ENCODE measurements around the gene TMEM140.

The TMEM140 gene

DNA sequence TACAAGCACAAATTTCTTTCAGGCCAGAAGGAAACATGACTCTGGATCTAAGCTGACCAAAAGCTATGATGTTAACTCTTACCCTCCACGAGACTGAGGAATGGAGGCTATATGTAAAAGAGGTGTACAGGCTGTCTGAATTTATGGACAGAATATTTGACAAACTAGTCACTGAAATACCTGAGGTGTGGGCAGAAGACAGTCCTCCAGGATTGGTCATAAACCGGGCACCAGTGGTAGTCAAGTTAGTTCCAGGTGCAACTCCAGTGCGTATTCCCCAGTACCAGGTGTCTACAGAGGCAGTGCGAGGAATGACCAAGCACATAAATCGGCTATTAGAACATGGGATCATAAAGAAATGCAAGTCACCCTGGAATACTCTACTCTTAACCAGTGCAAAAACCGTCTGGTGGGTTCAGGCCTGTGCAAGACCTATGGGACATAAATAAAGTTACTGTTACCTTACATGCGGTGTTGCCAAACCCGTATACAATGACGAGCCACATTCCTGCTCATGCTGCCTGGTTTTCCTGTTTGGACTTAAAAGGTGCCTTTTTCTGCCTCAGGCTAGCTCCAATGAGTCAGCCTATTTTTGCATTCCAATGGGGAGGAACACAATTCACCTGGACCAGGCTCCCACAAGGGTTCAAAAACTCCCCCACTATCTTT, 29.3 kb downstream of the TMEM140 start:
- DNase-seq: no peak

DNA sequence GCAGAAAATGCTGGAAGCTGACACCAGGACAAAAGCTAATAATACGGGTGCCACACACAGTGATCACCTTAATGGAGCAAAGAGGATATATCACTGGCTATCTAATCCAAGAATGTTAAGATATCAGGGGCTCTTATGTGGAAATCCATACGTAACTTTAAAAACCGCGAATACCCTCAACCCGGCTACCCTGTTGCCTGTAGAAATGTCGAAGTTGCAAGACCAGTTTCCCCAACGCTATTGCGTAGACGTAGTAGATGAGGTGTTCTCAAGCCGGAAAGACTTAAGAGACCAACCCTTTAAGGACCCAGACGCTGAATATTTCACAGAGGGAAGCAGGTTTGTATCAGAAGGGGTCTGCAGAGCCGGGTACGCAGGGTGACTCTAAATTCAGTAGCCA, 30.5 kb downstream of the TMEM140 start:
- no peak for DNase-seq

DNA sequence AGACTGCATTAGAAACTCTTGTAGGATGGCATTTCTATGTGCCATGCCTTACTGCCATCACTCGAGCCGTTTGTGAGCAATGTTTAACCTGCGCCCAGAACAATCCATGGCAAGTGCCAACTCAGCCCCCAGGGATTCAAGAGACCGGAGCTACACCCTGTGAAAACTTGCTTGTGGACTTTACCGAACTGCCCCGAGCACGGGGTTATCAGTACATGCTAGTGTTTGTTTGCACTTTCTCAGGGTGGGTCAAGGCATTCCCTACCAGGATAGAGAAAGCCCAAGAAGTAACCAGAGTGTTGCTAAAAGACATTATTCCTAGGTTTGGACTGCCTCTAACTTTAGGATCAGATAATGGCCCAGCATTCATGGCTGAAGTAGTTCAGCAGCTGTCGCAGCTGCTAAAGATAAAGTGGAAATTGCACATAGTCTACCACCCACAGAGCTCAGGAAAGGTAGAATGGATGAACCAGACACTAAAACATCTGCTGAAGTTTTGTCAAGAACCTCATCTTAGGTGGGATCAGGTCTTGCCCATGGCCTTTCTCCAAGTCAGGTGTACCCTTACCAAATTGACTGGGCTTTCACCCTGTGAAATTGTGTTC, 31.6 kb downstream of the TMEM140 start:
- no peak for DNase-seq

DNA sequence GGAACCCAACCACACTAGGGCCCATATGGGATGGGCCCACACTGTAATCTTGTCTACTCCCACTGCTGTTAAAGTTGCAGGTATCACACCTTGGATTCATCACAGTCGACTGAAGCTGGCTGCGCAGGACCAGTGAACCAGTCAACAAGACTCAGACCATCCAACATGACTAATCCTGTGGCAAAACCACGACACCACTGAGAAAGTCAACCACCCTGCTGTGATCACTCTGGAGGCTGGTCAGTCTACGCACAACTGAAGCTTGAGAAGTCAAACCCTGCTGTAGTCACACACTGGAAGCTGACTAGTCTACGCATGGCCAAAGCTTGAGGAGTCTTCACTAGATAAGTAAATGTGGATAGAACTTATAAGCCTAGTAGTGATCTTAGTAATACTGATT, 32.2 kb downstream of the TMEM140 start:
- DNase-seq: no peak

DNA sequence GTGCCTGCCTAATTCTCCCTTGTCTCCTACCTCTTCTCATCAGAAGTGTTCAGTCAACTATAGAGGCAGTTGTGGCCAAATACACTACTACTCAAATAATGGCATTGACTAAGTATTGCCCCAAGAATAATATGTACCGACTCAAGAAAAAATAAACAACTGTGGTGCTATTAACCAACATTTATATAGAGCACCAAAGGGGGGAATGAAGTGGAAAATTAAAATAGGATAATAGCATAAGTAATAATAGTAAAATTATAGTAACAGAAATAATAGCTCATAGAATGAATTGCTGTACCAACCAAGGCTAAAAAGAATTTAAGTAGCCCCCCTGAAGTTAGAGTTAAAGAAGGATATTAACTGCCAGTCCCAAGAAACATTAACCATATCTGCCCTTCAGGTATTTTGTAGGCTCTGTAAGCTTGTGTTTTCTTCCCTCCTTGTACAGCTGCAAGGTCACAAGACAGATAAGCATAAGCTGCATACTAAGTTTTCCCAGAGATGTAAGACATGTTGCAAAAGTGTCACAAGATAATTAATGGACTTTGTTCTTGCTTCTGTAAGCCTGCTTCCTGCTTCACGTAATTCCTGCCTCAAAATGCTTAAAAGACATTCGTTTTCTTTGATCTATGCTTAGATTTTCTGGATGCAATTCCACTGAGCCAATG, 33.5 kb downstream of the TMEM140 start:
- no peak for DNase-seq

DNA sequence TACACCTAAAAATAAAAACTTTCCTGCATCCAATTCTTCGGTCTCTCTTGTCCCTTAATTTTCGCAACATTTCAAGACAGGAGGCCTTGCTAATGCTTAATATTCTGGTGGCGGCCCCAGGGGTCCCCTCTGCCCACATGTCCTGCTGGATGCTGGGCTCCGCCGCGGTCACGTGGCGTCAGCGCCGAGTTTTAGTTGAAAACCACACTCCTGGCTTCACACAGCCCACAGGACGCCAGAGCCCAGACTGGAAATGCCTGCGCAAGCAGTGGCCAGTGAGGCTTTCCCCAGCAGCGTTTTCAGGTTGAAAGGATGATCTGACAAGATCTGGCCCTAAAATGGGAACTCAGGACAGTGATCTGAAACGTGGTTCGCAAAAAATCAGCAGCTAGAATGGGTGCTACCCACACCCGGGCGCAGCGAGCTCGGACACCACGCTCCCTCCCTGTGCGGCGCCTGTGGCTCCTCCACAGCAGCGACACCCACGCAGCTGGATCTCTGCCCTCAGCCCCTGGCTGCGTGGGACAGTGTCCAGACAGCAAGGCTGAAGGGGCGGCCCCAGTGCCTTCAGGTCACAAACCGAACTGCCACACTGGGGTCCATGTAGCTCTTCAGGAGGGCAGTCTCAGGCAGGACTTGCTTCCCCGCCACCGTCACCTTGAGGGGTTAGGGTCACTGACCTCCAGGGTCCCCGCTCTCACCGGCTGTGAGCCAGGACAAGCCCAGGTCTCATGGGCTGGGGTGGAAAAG, 34.2 kb downstream of the TMEM140 start:
- no peak for DNase-seq

DNA sequence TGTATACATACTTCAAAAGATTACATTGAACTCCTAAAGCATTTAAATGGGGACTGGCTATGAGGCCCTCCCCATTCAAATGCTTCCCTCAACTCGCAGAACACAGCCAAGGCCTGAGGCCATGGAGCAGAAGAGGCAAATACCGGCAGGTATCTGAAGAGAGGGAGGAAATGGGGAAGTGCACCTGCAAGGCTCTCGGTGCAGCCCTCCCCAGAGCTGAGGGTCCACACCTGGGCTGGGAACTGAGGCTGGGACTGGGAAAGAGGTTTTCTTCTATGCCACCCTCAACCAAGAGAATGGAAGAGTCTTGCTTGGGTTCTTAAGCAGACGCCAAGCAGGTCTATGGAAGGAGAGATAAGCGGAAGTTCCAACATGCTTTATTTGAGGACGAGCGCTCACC, 35.6 kb downstream of the TMEM140 start:
- DNase-seq: no peak

DNA sequence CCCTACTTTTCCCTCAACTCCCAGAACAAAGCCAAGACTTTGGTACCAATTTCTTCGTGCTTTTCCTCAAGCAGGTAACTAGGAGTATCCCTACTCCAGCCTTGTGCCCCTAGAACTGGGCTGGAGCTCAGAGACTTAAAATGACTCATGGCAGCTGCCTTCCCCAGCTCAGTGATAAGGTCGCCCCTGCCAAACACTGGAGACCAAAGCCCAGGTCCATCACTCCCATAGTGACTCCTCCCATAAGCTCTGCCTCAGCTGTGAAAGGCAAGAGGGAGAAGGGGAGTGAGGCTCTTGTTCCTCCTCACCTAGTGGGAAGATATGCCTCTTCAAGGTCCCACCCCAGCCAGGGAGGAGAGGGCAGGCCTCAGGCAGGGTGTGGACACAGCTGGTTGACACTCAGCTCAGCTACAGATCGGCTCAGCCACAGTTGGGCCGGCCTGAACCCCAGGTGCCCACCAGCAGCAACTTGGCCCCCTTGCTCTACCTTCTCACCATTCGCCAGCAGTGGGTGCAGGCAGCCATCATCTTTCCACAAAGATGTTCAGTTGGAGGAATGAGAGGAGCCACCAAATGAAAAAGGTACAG, 36.5 kb downstream of the TMEM140 start:
- no peak for DNase-seq

DNA sequence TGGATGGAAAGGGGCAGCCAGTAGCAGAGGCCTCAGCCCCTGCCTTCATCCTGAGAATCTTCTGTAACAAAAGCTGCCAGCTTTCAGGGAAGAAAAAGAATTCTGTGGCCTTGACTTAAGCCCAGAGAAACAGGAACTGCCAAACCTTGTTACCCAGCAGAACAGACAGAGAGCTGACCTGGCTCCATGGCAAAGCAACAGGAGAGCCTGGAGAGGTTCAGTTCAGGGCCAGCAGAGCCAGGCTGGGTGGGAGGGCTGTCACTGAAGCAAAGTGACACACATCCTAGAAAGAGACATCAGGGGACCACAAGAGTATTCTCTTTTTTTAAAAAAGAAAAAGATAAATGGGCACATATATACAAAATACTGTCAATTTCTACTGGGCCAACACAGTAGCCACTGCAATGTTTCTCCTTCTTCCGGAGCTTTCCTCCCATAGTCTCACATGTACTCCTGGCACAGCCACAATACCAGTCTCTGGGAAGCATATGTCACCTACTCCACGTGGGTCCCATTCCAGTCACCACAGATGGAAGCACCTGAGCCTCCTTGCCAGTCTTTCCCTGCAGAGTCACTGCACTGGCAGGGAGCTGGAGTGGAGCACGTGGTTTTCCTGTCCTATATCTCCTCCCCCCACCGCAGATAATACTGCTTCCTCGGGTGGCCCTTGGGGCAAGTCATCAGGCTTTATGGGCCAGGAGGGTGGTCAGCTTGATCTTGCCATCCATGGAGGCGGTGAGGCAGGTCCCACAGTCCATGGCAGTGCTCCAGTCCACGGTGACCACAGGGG, 37.8 kb downstream of the TMEM140 start:
- no peak for DNase-seq

DNA sequence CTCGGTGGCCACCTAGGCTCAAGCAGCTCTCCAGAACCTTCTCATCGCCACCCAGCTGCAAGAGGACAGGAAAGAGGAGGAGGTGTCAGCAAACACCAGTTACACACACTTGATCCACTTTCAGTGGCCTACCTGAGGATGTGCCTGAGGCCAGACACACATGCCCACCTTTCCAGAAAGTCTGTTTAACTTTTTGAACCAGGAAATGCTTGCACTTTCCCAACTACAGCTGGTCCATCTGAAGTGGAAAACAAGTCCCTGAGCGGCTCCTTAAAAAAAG, 38.3 kb downstream of the TMEM140 start:
- no peak for DNase-seq

DNA sequence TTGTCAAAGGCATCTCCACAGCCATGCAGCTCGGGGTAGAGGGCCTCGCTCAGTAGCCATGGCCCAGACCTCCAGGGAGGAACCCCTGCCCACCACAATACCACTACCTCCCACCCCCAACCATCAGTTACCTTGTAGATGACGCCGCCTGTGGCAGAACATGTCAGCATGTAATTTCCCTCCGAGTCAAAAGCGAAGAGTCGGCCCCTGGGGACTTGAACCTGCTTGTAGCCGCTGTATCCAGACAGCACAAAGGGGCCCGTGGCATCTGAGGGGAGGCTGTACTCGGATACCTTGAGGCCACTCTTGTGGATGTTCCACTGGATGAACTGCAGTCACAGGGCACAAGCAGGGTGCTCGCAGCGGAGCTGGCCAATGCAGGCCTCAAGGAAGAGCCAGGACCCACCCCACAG, 39.0 kb downstream of the TMEM140 start:
- no peak for DNase-seq

DNA sequence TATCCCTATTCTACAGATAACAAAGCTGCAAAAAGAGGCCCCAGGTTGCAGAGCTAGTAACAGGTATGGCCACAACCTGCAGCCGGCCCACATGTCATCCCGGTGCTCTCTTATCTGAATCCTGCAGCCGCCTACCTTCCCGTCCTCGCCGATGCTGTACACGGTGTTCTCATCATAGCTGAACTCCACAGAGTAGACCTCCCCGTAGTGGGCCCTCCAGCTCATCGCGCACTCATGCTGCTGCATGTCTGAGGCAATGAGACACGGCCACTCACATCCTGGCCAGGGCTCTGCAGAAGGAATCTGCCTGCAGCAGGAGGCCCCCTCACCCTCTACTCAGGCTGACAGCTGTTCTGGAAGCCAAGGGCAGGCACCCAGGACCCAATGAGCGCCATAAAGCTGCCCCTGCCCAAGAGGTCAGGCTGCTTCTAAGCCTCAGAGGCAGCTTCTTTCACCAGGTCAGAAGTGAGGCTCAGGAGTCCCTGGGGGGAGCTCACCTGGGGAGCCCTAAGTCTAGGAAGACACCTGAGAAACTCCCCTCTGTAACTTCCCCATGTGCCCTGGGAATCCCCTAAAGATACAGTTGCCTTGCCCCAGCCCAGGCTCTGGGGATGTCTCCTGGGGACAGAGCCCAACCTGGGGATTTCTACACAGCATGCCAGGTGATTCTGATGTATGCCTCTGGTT, 40.6 kb downstream of the TMEM140 start:
- no peak for DNase-seq

DNA sequence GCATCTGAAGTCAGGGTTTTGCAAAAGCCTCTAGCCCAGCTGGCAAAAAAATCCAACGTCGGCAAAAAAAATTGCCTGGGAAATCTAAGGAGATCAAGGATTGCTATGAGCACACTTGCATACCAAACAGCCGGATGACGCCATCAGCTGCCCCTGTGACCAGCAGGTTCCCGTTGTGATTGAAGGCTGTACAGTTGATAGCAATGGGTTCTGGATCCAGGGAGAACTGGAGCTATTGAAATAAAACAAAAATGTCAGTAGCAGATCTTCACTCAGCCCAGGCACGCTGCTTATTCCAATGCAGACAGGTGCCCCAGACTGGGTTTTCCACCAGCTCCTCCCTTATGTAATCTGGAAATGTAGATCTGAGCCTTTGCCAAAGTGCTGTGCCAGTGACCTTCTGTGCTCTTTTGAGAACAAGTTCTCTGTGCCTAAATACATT, 41.4 kb downstream of the TMEM140 start:
- no peak for DNase-seq

DNA sequence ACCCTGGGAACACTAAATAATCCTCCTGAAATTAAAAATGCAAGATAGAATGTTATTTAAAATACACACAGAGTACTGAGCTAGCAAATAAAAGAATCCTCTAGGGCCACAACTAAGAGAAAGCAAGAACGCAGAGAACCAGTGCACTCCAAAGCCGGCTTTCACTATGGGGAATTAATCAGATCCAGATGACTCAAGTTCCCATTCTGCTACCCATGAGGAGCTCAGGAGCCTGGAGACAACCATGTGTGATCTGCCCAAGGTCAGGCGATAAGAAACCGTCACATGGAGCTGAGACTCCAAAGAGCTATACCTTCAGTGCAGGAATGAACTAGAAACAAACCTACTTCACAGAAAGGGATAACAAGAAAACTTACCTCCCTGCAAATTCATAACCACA, 42.1 kb downstream of the TMEM140 start:
- no peak for DNase-seq

DNA sequence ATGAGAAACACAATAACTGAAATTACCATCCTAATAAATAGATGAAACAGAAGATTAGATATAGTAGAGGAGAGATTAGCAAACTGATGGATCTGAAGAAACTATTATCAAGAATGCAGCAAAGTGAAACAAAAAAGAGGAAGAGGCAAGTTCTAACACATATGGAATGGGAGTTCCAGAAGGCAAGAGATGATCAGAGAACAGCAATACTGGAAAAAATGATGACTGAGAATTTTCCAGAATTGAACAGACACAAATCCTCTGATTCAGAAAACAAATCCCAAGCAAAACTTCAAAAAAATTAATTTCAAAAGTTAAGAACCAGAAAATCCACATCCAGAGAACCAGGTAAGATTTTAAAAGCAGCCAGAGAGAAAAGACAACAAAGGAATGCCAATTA, 42.8 kb downstream of the TMEM140 start:
- DNase-seq: no peak

DNA sequence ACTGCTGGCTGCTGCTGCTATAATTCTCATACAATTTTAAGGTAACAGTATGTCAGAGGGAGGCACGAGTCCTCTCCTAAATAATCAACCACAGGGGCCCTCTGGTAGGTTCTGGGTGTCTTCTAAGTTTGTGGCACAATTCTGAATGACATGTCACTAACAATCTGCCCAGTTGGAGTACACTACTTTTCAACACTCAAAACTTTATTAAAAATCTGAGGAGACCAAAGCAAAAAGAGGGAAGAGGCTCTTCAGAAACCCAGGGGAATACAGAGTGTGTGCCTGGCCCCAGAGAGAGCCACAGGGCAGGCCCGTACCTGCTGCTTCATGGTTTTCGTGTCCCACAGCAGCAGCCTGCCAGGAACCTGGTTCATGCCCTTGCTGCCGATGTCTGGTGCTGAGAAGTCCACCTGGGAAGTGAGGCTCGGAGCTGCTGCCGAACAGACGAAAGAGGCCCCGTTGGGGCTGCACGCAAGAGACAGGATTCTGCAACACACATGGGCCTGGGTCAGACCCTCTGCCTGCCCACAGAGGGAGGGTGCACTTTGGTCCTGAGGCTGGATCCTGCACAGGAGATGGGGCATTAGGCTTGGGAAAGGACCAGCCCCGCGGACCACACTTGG, 45.2 kb downstream of the TMEM140 start:
- no peak for DNase-seq

DNA sequence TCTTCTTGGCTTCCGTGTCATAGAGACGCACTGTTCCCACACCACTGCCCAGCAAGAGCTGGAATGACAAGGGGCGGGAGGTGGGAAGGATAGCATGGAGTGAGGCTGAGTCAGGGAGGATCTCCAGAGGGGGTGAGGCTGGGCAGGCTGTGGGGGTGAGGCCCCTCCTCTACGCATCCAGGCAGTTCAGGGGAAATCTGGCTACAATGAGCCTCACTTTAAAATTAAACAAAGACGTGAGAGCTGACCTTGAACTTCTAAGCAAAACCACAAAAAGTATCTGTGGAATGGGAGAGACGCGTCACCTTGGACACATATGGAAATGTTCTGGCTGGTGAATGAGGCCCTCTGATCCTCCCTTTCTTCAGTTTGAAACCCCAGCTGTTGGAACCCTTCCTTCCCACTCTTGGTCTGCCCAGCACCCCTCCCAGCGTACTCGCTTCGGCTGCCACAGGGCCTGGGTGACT, 45.8 kb downstream of the TMEM140 start:
- no peak for DNase-seq

DNA sequence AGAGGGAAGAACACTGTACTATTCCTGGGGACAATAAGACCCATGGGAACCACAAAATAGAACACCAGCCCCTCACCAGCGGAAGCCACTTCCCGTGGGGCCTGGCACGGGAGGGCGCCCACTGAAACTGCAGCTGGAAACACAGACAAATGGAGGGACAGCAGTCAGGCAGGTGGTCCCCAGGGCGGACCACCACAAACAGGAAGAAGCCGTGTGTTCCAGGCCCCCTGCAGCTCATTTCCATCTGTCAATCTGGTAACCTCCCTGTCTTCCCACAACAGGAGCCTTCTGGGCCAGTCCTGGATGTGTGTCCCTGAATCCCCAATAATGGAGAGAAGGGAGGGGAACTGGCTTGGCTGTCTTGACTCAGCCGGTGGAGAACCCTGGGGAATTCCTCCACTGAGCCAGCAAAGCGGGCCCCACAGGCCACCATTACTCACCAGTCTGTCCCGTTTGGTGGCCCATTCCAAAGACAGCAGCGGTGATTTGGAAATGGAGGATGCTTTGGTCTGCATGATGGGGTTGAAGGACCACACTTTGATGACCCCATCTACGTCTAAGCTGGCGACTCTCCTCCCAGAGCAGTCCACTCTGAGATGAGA, 46.7 kb downstream of the TMEM140 start:
- no peak for DNase-seq

DNA sequence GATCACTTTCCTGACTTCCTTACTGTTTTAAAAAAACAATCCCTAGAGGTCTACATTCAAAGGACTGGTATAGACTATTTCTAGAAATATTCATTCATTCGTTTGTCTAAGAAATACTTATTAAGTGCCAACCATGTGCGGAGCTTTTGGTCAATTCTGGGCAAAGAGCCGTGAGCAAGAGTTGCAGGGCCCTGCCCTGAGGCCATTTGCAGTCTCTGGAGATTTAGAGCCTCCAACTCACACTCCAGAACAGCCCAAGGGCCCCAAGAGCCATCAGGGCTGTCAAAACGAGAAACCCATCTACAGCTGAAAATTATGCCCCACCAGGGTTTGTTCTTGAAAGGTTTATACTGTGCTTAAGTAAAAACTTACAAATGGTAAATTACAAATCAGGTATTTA, 47.3 kb downstream of the TMEM140 start:
- DNase-seq: no peak

DNA sequence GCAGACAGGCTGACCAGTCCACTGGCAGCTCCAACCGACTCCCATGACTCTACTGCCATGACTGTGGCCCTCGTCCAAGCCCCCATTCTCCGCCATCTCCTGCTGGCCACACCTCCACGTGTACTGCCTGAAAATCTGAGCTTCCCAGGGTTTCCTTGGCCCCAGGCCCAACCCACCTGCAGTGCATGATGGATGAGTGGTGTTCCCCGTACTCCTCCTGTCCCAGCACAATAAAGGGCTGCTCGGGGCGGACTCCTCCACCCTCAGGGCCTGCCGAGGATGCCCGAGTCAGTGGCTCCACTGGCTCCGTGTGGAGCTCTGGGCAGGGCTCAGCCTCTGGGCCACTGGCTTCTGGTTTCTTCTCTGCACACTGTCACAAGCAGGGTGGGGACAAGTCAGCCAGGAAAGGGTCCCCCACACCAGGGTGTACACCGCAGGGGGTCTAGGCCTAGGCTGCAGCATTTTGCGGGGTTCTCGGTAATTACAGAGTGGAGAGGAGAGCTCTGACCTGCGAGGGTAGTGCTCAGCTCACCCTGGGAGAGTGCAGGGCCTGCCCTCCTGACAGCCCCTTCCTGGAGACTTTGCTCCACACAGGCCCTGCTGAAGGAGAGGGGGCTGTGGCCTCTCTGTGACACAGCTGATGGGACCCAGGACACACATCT, 48.2 kb downstream of the TMEM140 start:
- DNase-seq: no peak

DNA sequence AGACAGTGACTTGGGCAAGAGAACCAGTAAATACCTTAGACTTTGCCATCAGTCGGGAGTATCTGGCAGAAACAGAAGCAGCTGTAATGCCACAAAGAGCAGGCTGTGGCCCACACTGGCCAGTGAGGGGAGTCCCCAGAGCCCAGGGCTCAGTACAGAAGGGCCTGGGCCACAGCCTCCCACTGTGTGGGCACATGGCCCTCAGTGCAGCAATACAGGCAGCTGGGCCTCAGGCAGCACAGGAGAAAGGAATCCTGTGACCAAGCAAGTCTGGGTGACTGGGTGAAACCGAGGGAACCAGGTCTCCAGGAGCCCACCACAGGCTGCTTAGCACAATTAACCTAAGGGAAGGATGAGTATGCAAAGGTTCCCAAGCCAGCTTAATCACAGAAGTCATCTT, 49.5 kb downstream of the TMEM140 start:
- no peak for DNase-seq

Measured in NCI-H2081 treated with DMSO at 0.1 percent for 48 hours (cell line).